Rectal smooth muscle tissue (tissue), 1 donor: Measurements from ENCODE around the gene APLF.
"Not testable (repeated sequence)": the region's sequence is repeated elsewhere in the genome, so short reads cannot be mapped to it uniquely, and the experiment has no call there.

Experiments used
- H3K27ac ChIP-seq: one replicate; pipeline ENCODE4 v1.7.0; 2013; ENCODE audit warnings: low read depth, low read length, inconsistent platforms
- H3K27me3 ChIP-seq: one replicate; pipeline ENCODE4 v1.7.0; 2013; ENCODE audit warnings: low read length; ENCODE audit not compliant: control insufficient read depth, insufficient read depth
- H3K36me3 ChIP-seq: one replicate; pipeline ENCODE4 v1.7.0; 2013; ENCODE audit warnings: low read length; ENCODE audit not compliant: control insufficient read depth, insufficient read depth
- H3K4me1 ChIP-seq: one replicate; pipeline ENCODE4 v1.7.0; 2013; ENCODE audit warnings: low read length; ENCODE audit not compliant: control insufficient read depth, insufficient read depth
- H3K4me3 ChIP-seq: one replicate; pipeline ENCODE4 v1.7.0; 2013; ENCODE audit warnings: low read length
- H3K9ac ChIP-seq: one replicate; pipeline ENCODE4 v1.7.0; 2013; ENCODE audit warnings: low read length

APLF gene

DNA sequence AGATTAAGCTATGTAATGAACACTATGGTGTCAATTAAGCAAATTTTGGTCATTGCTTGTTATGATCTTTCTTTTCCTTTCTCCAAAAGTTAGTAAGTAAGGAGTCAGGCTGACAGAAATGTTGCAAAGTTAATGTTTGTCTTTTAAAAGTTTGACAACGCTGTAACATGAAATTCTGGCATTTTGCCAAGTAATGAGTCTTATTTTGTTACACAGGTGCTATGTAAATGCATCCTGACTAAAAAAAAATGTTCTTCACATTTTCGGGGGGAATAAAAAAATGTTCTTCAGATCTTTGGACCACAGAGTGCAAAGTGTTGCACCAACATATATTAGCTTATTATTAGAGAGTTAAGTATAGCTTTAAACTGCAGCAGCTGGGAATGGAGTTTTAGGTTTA lies 121.2 kb downstream of the APLF start:
- H3K36me3 ChIP-seq = no peaks in the 10 kb centered on the region
- H3K27ac ChIP-seq = no peak overlapping the region
- H3K4me1 ChIP-seq = no peaks in the 10 kb centered on the region
- no peaks in the 10 kb centered on the region for H3K27me3 ChIP-seq
- no peak overlapping the region for H3K4me3 ChIP-seq
- H3K9ac ChIP-seq = no peak overlapping the region

DNA sequence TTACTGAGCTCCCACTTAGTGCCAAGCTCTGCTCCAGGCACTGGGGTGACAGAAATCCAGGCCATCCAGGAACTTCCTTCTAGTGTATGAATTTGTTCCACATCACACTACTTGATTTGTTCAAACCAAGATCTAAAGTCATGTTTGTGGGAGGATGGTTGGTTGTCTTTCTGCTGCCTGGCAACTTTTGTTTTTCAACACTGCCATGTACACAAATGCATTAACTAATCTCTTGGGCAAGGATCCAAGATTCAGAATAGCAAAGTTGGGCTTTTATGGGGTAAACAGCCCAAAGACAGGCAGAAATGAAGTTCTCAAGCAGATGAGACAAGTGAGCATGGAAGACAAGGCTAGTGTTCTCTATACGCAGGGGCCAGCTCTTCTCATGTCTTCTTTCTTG lies 122.6 kb downstream of the APLF start:
- Histone ChIP-seq H3K27ac (no peak overlapping the region), H3K4me3 (no peak overlapping the region), H3K9ac (no peak overlapping the region), H3K36me3 (no peaks in the 10 kb centered on the region), H3K4me1 (no peaks in the 10 kb centered on the region), H3K27me3 (no peaks in the 10 kb centered on the region)

DNA sequence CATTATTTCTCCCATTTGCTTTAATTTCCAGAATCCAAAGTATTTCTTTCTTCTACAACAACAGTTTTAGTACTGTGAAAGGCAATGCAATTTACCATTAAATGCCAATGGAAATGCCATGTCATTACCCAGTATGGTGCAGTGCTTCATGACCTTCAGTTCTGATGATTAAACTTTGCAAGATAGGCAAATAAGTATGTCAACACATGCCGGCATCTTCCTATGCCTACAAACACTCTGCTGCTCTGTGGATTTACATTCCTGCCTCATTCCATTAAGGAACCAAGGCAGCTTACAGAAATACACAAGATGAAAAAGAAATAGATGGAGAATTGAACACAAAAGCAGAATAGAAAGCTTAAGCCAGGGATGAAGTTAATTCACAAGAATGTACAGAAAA lies 123.3 kb downstream of the APLF start:
- Histone ChIP-seq H3K27me3 (no peaks in the 10 kb centered on the region), H3K36me3 (no peaks in the 10 kb centered on the region), H3K9ac (no peak overlapping the region), H3K4me3 (no peak overlapping the region), H3K4me1 (no peaks in the 10 kb centered on the region), H3K27ac (no peak overlapping the region)

DNA sequence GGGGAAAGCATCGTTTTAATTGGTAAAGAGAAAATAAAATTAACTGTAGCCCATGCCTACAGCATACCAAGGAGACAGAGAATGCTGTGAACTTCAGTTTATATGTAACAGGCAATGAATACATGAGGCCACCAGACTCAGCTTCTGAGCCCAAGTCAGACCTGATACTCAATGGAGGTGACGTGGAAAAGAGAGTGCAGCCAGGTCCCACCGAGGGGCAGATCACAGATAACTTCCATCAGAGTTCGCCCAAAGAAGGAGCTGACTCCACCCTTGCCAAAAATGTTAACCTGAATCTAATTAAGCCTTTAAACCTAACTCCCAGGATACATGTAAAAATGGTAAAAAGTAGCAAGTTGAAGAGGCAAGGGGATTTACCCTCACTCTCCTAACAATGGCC lies 123.8 kb downstream of the APLF start:
- Histone ChIP-seq H3K4me1 (no peaks in the 10 kb centered on the region), H3K36me3 (no peaks in the 10 kb centered on the region), H3K27me3 (no peaks in the 10 kb centered on the region), H3K4me3 (no peak overlapping the region), H3K9ac (no peak overlapping the region), H3K27ac (no peak overlapping the region)

DNA sequence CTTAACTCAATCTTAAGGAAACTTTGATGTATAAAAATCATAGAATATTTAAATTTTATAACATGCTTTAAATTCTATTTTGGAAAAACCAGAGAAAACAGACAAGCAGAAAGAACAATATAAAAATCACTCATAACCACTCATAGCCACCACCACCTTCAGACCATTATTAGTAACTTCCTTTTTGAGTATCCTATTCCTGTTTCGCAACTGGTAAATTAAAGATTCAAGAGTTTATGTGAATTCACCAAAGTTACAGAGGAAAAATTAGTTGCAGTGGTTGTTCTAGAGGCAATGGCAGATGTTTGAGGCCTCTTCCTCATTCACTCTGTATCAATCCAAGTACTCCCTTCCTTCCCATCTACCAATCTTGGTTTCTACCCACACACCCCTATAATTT lies 126.7 kb downstream of the APLF start:
- Histone ChIP-seq H3K36me3 (no peaks in the 10 kb centered on the region), H3K27ac (no peak overlapping the region), H3K4me1 (no peaks in the 10 kb centered on the region), H3K9ac (no peak overlapping the region), H3K27me3 (no peaks in the 10 kb centered on the region), H3K4me3 (no peak overlapping the region)

DNA sequence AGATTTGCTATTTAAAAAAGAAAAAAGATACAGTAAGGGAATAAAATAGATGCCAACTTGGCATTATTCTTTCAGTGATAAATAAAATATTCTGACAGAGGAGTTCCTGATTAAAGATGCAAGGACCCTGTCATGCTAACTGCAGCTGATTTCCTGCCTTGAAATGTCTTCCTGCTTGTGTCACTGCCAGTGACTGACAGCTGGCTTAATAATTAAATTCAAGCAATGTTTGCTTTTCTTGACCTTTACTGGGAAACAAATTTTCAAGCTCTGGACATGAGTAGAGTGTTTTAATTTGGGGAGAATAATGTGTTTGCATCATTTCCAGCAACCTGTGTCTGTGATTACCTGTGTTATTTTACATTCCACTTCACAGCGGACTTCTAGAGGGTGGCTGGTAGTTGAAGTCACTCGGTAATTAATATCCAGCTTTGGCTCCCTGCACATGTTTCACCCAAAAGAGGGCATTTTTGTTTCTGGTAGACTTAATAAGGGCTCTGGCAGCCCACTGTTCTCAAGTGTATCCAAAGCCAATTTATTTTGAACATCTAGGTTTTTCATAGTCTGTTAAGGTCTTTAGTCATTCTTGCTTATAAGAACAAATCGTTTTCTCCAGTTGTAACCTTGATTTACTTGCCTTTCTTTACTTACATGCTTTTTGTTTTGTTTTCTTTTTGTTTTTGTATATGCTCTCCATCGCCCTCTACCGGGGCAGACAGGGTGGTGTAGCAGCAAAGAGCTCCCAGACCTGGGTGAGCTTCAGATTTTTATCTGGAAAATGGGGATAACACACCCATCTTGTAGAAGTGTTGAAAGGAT lies 127.5 kb downstream of the APLF start:
- no peak overlapping the region for H3K9ac ChIP-seq
- no peaks in the 10 kb centered on the region for H3K36me3 ChIP-seq
- H3K4me1 ChIP-seq = no peaks in the 10 kb centered on the region
- no peak overlapping the region for H3K4me3 ChIP-seq
- H3K27ac ChIP-seq = no peak overlapping the region
- H3K27me3 ChIP-seq = no peaks in the 10 kb centered on the region

DNA sequence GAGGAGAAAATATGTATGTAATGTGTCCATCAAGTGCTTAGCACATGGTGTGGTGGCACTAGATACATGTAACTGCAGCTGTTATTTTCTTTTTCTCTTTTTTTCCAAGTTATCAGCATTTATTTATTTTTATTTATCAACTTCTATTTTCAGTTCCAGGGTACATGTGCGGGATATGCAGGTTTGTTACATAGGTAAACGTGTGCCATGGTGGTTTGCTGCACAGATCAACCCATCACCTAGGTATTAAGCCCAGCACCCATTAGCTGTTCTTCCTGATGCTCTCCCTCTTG lies 128.1 kb downstream of the APLF start:
- H3K27ac ChIP-seq, H3K9ac ChIP-seq, H3K36me3 ChIP-seq, H3K4me1 ChIP-seq, H3K4me3 ChIP-seq, H3K27me3 ChIP-seq: not testable (repeated sequence)

DNA sequence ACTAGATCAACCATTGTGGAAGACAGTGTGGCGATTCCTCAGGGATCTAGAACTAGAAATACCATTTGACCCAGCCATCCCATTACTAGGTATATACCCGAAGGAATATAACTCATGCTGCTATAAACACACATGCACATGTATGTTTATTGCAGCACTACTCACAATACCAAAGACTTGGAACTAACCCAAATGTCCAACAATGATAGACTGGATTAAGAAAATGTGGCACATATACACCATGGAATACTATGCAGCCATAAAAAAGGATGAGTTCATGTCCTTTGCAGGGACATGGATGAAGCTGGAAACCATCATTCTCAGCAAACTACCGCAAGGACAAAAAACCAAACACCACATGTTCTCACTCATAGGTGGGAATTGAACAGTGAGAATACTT lies 133.1 kb downstream of the APLF start:
- H3K27ac ChIP-seq, H3K4me3 ChIP-seq: not testable (repeated sequence)

DNA sequence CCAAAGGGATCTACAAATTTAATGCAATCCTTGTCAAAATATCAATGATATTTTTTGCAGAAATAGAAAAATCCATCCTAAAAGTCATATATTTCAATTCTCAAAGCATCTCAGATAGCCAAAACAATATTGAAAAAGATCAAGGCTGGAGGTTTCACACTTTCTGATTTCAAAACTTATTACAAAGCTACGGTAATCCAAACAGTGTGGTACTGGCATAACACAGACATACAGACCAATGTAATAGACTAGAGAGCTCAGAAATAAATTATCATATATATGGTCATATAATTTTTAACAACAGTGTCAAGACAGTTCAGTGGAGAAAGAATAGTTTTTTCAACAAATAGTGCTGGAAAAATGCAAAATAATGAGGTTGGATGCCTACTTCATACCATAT lies 135.7 kb downstream of the APLF start:
- Histone ChIP-seq H3K36me3 (no peaks in the 10 kb centered on the region), H3K27me3 (no peaks in the 10 kb centered on the region), H3K4me3 (no peak overlapping the region), H3K27ac (no peak overlapping the region), H3K4me1 (no peaks in the 10 kb centered on the region), H3K9ac (no peak overlapping the region)

More for the DNA sequence above, 133.1 kb downstream of the APLF start:
- H3K27me3 ChIP-seq, H3K4me1 ChIP-seq, H3K36me3 ChIP-seq, H3K9ac ChIP-seq: not testable (repeated sequence)

DNA sequence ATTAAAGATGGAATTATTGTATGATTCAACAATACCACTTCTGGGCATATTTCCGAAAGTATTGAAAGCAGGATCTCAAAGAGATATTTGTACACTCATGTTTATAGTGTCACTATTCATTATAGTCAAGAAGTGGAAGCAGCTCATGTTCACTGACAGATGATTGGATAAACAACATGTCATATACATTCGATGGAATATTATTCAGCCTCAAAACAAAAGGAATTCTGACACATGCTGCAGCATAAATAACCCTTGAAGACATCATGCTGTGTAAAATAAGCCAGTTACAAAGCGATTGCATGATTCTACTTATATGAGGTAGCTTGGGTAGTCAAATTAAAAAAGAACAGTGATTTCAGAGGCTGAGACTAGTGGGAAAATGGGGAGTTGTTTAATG lies 136.7 kb downstream of the APLF start:
- H3K36me3 ChIP-seq = no peaks in the 10 kb centered on the region
- no peak overlapping the region for H3K9ac ChIP-seq
- H3K4me1 ChIP-seq = no peaks in the 10 kb centered on the region
- no peak overlapping the region for H3K27ac ChIP-seq
- H3K27me3 ChIP-seq = no peaks in the 10 kb centered on the region
- H3K4me3 ChIP-seq = no peak overlapping the region

DNA sequence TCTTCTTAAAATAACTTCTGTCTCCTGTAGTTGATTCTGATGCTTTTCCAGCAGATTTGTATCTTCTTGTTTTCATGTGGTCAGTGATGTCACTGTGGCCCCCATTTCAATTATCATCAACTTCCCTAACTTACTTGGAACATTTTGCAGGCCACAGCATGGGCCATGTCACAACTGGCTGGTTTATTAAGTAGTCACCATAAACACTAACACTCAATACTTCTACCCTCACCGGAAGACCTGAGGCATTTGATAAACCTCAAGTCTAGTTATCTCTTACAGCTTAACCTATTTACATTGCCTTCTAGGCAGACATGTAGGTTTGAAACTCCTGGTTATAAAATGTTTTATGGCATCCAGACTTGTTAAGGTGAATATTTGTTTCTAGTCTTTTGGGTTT lies 138.6 kb downstream of the APLF start:
- no peak overlapping the region for H3K27ac ChIP-seq
- no peaks in the 10 kb centered on the region for H3K4me1 ChIP-seq
- H3K9ac ChIP-seq = no peak overlapping the region

DNA sequence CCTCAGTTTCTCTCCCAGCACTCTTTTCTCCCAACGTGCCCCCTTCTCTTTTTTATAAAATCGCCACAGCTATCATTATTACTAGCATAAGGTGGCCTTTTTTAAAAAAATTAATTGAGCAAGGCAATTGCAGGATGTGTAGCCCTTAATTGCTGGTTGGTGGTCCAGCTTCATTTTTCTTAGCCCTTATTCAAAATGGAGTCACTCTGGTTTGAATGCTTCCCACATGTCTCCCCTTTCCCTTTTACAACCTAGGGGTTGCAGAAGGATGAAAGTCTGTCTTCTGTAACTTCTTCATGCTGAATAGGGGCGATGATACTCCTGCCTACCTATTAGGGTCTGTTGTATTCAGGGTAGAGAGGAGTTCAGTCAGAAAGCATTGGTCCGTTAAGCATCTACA lies 139.4 kb downstream of the APLF start:
- no peak overlapping the region for H3K4me3 ChIP-seq

More for the DNA sequence above, 138.6 kb downstream of the APLF start:
- no peaks in the 10 kb centered on the region for H3K36me3 ChIP-seq
- H3K4me3 ChIP-seq = no peak overlapping the region
- H3K27me3 ChIP-seq = no peaks in the 10 kb centered on the region

DNA sequence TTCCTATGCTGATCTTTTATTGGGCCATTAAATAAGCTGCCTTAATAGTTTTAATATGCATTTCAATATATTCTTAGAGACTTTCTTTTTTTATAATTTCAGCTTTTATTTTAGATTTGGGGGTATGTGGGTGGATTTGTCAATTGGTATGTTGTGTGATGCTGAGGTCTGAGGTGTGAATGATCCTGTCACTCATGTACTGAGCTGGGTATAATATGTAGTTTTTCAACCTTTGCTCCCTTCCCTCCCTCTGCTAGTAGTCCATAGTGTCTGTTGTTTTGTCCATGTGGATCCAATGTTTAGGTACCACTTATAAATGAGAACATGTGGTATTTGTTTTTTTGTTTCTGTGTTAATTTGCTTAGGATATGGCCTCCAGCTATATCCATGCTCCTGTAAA lies 140.5 kb downstream of the APLF start:
- H3K4me3 ChIP-seq = no peak overlapping the region

More for the DNA sequence above, 139.4 kb downstream of the APLF start:
- Histone ChIP-seq H3K27me3 (no peaks in the 10 kb centered on the region), H3K9ac (no peak overlapping the region), H3K4me1 (no peaks in the 10 kb centered on the region), H3K36me3 (no peaks in the 10 kb centered on the region), H3K27ac (no peak overlapping the region)

More for the DNA sequence above, 140.5 kb downstream of the APLF start:
- Histone ChIP-seq H3K27ac (no peak overlapping the region), H3K27me3 (no peaks in the 10 kb centered on the region), H3K9ac (no peak overlapping the region), H3K4me1 (no peaks in the 10 kb centered on the region), H3K36me3 (no peaks in the 10 kb centered on the region)
